OCI-LY3 (cell line): Measurements from ENCODE around the gene WTAP.

Source experiments
- EZH2phosphoT487 ChIP-seq: fragments of 200-600 bp; shearing (Covaris generic); IDR thresholded peaks from 2 replicates; pipeline ENCODE4 v1.6.1; 2018; ENCODE audit warnings: antibody characterized with exemption, mixed run types, low read depth
- TF ChIP-seq, protein P1 (sequence below): fragments of 200-600, 300-600 bp; sonication (generic); IDR thresholded peaks from 2 replicates; pipeline ENCODE4 v1.5.1; 2014; ENCODE audit warnings: antibody characterized with exemption, low read length, low read depth

DNA sequence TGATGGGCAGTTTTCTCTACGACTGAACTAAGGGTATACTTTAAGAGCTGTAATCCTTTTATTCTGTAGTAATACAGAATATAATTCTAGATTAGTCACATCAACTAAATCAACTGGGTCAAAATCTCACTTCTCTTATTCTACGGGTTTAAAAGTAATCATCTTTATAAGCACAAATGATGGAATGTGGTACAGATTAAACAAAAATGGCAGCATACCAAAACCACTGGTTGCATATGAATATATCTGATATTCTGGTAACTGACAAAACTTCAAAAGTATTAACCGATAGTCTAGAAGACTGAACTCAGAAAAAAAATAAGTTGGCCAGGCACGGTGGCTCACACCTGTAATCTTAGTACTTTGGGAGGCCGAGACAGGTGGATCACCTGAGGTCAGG lies 41.3 kb upstream of the WTAP start:
- TF ChIP-seq, protein P1, sequence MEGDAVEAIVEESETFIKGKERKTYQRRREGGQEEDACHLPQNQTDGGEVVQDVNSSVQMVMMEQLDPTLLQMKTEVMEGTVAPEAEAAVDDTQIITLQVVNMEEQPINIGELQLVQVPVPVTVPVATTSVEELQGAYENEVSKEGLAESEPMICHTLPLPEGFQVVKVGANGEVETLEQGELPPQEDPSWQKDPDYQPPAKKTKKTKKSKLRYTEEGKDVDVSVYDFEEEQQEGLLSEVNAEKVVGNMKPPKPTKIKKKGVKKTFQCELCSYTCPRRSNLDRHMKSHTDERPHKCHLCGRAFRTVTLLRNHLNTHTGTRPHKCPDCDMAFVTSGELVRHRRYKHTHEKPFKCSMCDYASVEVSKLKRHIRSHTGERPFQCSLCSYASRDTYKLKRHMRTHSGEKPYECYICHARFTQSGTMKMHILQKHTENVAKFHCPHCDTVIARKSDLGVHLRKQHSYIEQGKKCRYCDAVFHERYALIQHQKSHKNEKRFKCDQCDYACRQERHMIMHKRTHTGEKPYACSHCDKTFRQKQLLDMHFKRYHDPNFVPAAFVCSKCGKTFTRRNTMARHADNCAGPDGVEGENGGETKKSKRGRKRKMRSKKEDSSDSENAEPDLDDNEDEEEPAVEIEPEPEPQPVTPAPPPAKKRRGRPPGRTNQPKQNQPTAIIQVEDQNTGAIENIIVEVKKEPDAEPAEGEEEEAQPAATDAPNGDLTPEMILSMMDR = no peak
- TF ChIP-seq EZH2phosphoT487 = no peak
